Ecto neural progenitor cell (in vitro differentiated cells): Measurements from ENCODE around the gene RPL27.
"Not testable (repeated sequence)": the region's sequence is repeated elsewhere in the genome, so short reads cannot be mapped to it uniquely, and the experiment has no call there.

Experiments
- DNase-seq: peaks from one replicate; pipeline ENCODE4 v3.0.0-alpha.2; 2018; ENCODE audit warnings: low spot score

Gene RPL27

GRCh38 chr17:42993913-42994312 lies 4.3 kb upstream of the RPL27 start:
- DNase-seq, result not testable (repeated sequence)

- DNase-seq, result no peak
Measured at GRCh38 chr17:42997390-42997983, 732 bp upstream of the RPL27 start.

GRCh38 chr17:42999003-42999525 lies 845 bp downstream of the RPL27 start:
- DNase-seq, result no peak

- DNase-seq, result not testable (repeated sequence)
Measured at GRCh38 chr17:43000894-43001293, 2.7 kb downstream of the RPL27 start.

GRCh38 chr17:43003542-43004172 lies 5.4 kb downstream of the RPL27 start:
- DNase-seq, result no peak

GRCh38 chr17:43006639-43007551 lies 8.7 kb downstream of the RPL27 start, which contains the start of gene IFI35:
IFI35 (plus strand) TSS chr17:43006784; CDS start chr17:43006948, 164 bp downstream.
- DNase-seq, result peak; percentile 79

GRCh38 chr17:43010667-43011308 lies 12.6 kb downstream of the RPL27 start:
- no peak for DNase-seq

GRCh38 chr17:43011728-43012472 lies 13.7 kb downstream of the RPL27 start:
- no peak for DNase-seq

- DNase-seq, result no peak
Measured at GRCh38 chr17:43013296-43013695, 15.1 kb downstream of the RPL27 start.

GRCh38 chr17:43014020-43014648 lies 15.9 kb downstream of the RPL27 start:
- DNase-seq, result no peak

GRCh38 chr17:43014649-43015542 lies 16.7 kb downstream of the RPL27 start:
- DNase-seq, result no peak

GRCh38 chr17:43015579-43015978 lies 17.4 kb downstream of the RPL27 start:
- no peak for DNase-seq

GRCh38 chr17:43016216-43016615 lies 18.0 kb downstream of the RPL27 start:
- DNase-seq, result no peak

GRCh38 chr17:43018008-43018853 lies 20.0 kb downstream of the RPL27 start:
- DNase-seq, result peak; percentile 88

GRCh38 chr17:43018932-43019331 lies 20.7 kb downstream of the RPL27 start:
- DNase-seq, result no peak

- no peak for DNase-seq
Measured at GRCh38 chr17:43019418-43019817, 21.2 kb downstream of the RPL27 start.

GRCh38 chr17:43020030-43020621 lies 21.9 kb downstream of the RPL27 start:
- DNase-seq, result no peak
